ENCODE results near the gene GDPGP1. TPM values are rescaled to one million over a fixed set of nuclear protein-coding genes. Genes with fewer than 3 reads are reported as not detected.
"Not testable (repeated sequence)": the region's sequence is repeated elsewhere in the genome, so short reads cannot be mapped to it uniquely, and the experiment has no call there.

The GDPGP1 gene, protein sequence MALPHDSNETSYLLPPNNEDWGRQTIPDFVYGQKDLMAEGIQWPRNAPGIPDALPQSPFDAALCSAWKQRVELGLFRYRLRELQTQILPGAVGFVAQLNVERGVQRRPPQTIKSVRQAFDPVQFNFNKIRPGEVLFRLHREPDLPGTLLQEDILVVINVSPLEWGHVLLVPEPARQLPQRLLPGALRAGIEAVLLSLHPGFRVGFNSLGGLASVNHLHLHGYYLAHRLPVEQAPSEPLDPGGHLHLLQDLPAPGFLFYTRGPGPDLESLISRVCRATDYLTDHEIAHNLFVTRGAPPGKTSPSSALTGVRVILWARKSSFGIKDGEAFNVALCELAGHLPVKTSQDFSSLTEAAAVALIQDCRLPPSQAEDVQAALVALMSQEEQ
- 1 to 10 TPM; 4.9 to 8.6 (median 6.6) TPM for polyA plus RNA-seq
- long read RNA-seq, donor 1: 0 reads
- long read RNA-seq, donor 2, partial matches to known transcripts: 0 of 2 reads
- long read RNA-seq, donor 2, other reads (novel, unspliced or antisense): 0 of 2 reads
- long read RNA-seq, donor 3, partial matches to known transcripts: 0 of 1 reads
- long read RNA-seq, donor 3, other reads (novel, unspliced or antisense): 0 of 1 reads
- long read RNA-seq, donor 4: 0 reads
- long read RNA-seq, donor 5: 0 reads
- long read RNA-seq, donor 6, partial matches to known transcripts: 0 of 1 reads
- long read RNA-seq, donor 6, other reads (novel, unspliced or antisense): 0 of 1 reads
- long read RNA-seq, donor 7, partial matches to known transcripts: 0 of 2 reads
- long read RNA-seq, donor 7, other reads (novel, unspliced or antisense): 0 of 2 reads
- long read RNA-seq, donor 8: 0 reads
- long read RNA-seq, donor 9, partial matches to known transcripts: 0 of 1 reads
- long read RNA-seq, donor 9, other reads (novel, unspliced or antisense): 0 of 1 reads
- long read RNA-seq, donor 10, partial matches to known transcripts: 0 of 1 reads
- long read RNA-seq, donor 10, other reads (novel, unspliced or antisense): 0 of 1 reads

GRCh38 chr15:90234096-90234988, at the start of gene GDPGP1:
Gene GDPGP1, plus strand, starts transcription at chr15:90234209. Its CDS starts 6,700 bp downstream, at chr15:90240909.
- H3K27ac ChIP-seq (ENCODE audit: low read depth in 1 of 3, low read length in 2 of 3): peak within 1 kb of the TSS; percentile 94 to 99 (median 95)
- DNase-seq: peak; percentile 66 to 99
- H3K36me3 ChIP-seq (ENCODE audit: control insufficient read depth in 3 of 3, insufficient read depth in 2 of 3, low read depth in 1 of 3, low read length in 3 of 3): peaks cover 6 to 47% (median 7%) of the 10 kb centered on the region in 3 donors
- peak within 1 kb of the TSS; percentile 82 to 93 (median 90) for H3K4me3 ChIP-seq (ENCODE audit: low read depth in 1 of 3, low read length in 3 of 3)
- 1 to 5% (median 2%) methylated on average over 39 to 49 of the region's 49 CpGs for WGBS, 3 donors
- no peak for FAIRE-seq
- H3K9me3 ChIP-seq (ENCODE audit: control insufficient read depth in 2 of 2, insufficient read depth in 1 of 2, low read depth in 1 of 2, low read length in 1 of 2): no peaks in the 10 kb centered on the region
- no peaks in the 10 kb centered on the region for H3K27me3 ChIP-seq (ENCODE audit: control insufficient read depth in 3 of 3, insufficient read depth in 3 of 3, low read length in 3 of 3)
- peaks cover 2 to 37% (median 4%) of the 10 kb centered on the region in 3 donors for H3K4me1 ChIP-seq (ENCODE audit: control insufficient read depth in 3 of 3, insufficient read depth in 2 of 3, low read depth in 1 of 3, low read length in 2 of 3)

DNA sequence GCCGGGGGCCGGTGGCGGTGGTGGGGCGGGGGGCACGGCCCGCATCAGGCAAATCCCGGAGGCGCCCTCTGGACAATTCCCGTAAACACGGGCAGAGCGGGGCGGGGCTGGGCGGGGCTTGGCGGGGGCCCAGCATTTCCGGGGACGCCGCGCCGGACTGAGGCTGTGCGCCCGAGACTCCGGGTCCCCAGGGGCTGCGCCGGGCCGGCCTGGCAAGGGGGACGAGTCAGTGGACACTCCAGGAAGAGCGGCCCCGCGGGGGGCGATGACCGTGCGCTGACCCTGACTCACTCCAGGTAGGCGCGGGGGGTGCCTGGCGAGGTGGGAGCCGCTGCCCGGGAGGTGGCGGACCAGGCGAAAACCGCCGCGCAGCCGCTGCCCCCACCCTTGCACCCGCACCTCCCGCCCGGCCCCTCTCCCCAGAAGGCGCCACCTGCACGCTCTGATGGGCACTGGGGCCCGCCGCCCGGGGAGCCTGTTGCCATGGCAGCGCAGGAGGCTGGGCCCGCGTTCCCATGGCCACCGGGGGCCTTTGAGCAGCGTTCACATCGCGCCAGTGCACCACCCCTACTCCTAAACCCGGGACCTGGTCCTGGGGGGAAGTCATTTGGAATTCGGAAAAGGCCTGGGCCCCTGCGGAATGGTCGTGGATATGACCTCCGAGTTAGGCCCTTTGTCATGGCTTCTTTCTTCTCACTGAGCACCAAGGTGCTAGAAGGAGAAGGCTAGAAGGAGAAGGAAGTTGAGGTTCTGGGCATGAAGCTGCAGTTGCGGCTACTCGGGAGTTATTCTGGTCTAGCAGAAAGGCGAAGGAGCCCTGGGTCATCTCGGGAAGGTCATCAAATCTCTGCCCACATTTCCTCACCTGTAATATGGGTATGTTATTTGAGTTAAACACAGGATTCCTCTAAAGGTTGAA, 49.0 kb upstream of the GDPGP1 start:
- peaks cover 0 to 10% (median 0%) of the 10 kb centered on the region in 3 donors for H3K36me3 ChIP-seq (ENCODE audit: control insufficient read depth in 3 of 3, insufficient read depth in 2 of 3, low read depth in 1 of 3, low read length in 3 of 3)
- peak overlapping the region; percentile 88 to 100 (median 97) for H3K27ac ChIP-seq (ENCODE audit: low read depth in 1 of 3, low read length in 2 of 3)
- peak; percentile 76 to 91 for DNase-seq
- FAIRE-seq: no peak
- WGBS, 3 donors: 1 to 4% (median 4%) methylated on average over 37 to 67 of the region's 67 CpGs
- peak overlapping the region; percentile 49 to 97 (median 95) for H3K4me3 ChIP-seq (ENCODE audit: low read depth in 1 of 3, low read length in 3 of 3)
- H3K4me1 ChIP-seq (ENCODE audit: control insufficient read depth in 3 of 3, insufficient read depth in 2 of 3, low read depth in 1 of 3, low read length in 2 of 3): peaks cover 0 to 24% (median 9%) of the 10 kb centered on the region in 3 donors
- H3K27me3 ChIP-seq (ENCODE audit: control insufficient read depth in 3 of 3, insufficient read depth in 3 of 3, low read length in 3 of 3): no peaks in the 10 kb centered on the region
- no peaks in the 10 kb centered on the region for H3K9me3 ChIP-seq (ENCODE audit: control insufficient read depth in 2 of 2, insufficient read depth in 1 of 2, low read depth in 1 of 2, low read length in 1 of 2)

DNA sequence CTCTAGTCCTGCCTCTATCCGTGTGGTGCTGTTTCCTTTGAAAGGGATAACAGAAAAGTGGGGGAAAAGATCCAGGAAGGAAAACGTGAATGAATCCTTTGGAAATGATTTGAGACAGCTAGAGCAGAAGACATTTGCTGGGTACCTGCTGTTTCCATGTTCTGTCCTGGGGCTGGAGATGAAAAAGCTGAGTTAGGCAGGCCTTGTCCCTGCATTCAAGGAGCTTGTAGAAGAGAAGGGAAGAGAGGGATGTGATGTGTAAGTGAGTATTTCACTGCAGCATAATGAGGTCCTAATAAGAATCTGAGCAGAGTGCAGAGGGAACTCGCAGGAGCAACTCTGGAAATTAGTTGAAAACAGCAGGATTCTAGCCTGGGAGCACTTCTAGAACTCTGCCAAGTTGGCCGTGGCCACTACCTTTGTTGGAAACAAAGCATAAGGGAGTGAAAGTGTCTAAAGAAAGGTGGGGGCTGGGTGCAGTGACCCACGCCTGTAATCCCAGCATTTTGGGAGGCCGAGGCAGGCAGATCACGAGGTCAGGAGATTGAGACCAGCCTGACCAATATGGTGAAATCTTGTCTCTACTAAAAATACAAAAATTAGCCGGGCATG, 46.6 kb upstream of the GDPGP1 start:
- peak overlapping the region in 1 of 3 donors; percentile 19 for H3K4me3 ChIP-seq (ENCODE audit: low read depth in 1 of 3, low read length in 3 of 3)
- 71 to 86% (median 79%) methylated on average over 7 to 8 of the region's 8 CpGs for WGBS, 3 donors
- FAIRE-seq (no peak), DNase-seq (no peak)
- H3K4me1 ChIP-seq (ENCODE audit: control insufficient read depth in 3 of 3, insufficient read depth in 2 of 3, low read depth in 1 of 3, low read length in 2 of 3): peaks cover 5 to 48% (median 15%) of the 10 kb centered on the region in 3 donors
- peak overlapping the region in 1 of 3 donors; percentile 64 for H3K27ac ChIP-seq (ENCODE audit: low read depth in 1 of 3, low read length in 2 of 3)
- H3K9me3 ChIP-seq (ENCODE audit: control insufficient read depth in 2 of 2, insufficient read depth in 1 of 2, low read depth in 1 of 2, low read length in 1 of 2): no peaks in the 10 kb centered on the region
- no peaks in the 10 kb centered on the region for H3K27me3 ChIP-seq (ENCODE audit: control insufficient read depth in 3 of 3, insufficient read depth in 3 of 3, low read length in 3 of 3)
- peaks cover 0 to 17% (median 0%) of the 10 kb centered on the region in 3 donors for H3K36me3 ChIP-seq (ENCODE audit: control insufficient read depth in 3 of 3, insufficient read depth in 2 of 3, low read depth in 1 of 3, low read length in 3 of 3)

- not testable (repeated sequence) for H3K27me3 ChIP-seq (ENCODE audit: control insufficient read depth in 3 of 3, insufficient read depth in 3 of 3, low read length in 3 of 3); H3K9me3 ChIP-seq (ENCODE audit: control insufficient read depth in 2 of 2, insufficient read depth in 1 of 2, low read depth in 1 of 2, low read length in 1 of 2); DNase-seq; H3K4me3 ChIP-seq (ENCODE audit: low read depth in 1 of 3, low read length in 3 of 3); H3K27ac ChIP-seq (ENCODE audit: low read depth in 1 of 3, low read length in 2 of 3); FAIRE-seq
- 94 to 96% (median 95%) methylated on average over 7 of the region's 7 CpGs for WGBS, 3 donors
- H3K4me1 ChIP-seq (ENCODE audit: control insufficient read depth in 3 of 3, insufficient read depth in 2 of 3, low read depth in 1 of 3, low read length in 2 of 3): peaks cover 5 to 54% (median 17%) of the 10 kb centered on the region in 3 donors
- H3K36me3 ChIP-seq (ENCODE audit: control insufficient read depth in 3 of 3, insufficient read depth in 2 of 3, low read depth in 1 of 3, low read length in 3 of 3): peaks cover 0 to 17% (median 0%) of the 10 kb centered on the region in 3 donors
These were observed 45.9 kb upstream of the GDPGP1 start for GRCh38 chr15:90188065-90188464.

GRCh38 chr15:90188914-90189748, 44.9 kb upstream of the GDPGP1 start:
- Histone ChIP-seq H3K27ac (ENCODE audit: low read depth in 1 of 3, low read length in 2 of 3) (peak overlapping the region in 2 of 3 donors; percentile 90 to 93), H3K9me3 (ENCODE audit: control insufficient read depth in 2 of 2, insufficient read depth in 1 of 2, low read depth in 1 of 2, low read length in 1 of 2) (no peaks in the 10 kb centered on the region), H3K4me1 (ENCODE audit: control insufficient read depth in 3 of 3, insufficient read depth in 2 of 3, low read depth in 1 of 3, low read length in 2 of 3) (peaks cover 10 to 54% (median 19%) of the 10 kb centered on the region in 3 donors), H3K4me3 (ENCODE audit: low read depth in 1 of 3, low read length in 3 of 3) (no peak overlapping the region), H3K36me3 (ENCODE audit: control insufficient read depth in 3 of 3, insufficient read depth in 2 of 3, low read depth in 1 of 3, low read length in 3 of 3) (peaks cover 0 to 26% (median 0%) of the 10 kb centered on the region in 3 donors), H3K27me3 (ENCODE audit: control insufficient read depth in 3 of 3, insufficient read depth in 3 of 3, low read length in 3 of 3) (no peaks in the 10 kb centered on the region)
- 77 to 86% (median 79%) methylated on average over 8 of the region's 8 CpGs for WGBS, 3 donors
- FAIRE-seq (no peak), DNase-seq (no peak)

- H3K27me3 ChIP-seq (ENCODE audit: control insufficient read depth in 3 of 3, insufficient read depth in 3 of 3, low read length in 3 of 3): no peaks in the 10 kb centered on the region
- no peaks in the 10 kb centered on the region for H3K9me3 ChIP-seq (ENCODE audit: control insufficient read depth in 2 of 2, insufficient read depth in 1 of 2, low read depth in 1 of 2, low read length in 1 of 2)
- WGBS, 3 donors: 71 to 78% (median 76%) methylated on average over 10 of the region's 10 CpGs
- DNase-seq: no peak
- H3K36me3 ChIP-seq (ENCODE audit: control insufficient read depth in 3 of 3, insufficient read depth in 2 of 3, low read depth in 1 of 3, low read length in 3 of 3): peaks cover 0 to 27% (median 0%) of the 10 kb centered on the region in 3 donors
- no peak overlapping the region for H3K4me3 ChIP-seq (ENCODE audit: low read depth in 1 of 3, low read length in 3 of 3)
- peak overlapping the region; percentile 75 to 93 (median 90) for H3K27ac ChIP-seq (ENCODE audit: low read depth in 1 of 3, low read length in 2 of 3)
- H3K4me1 ChIP-seq (ENCODE audit: control insufficient read depth in 3 of 3, insufficient read depth in 2 of 3, low read depth in 1 of 3, low read length in 2 of 3): peaks cover 10 to 49% (median 19%) of the 10 kb centered on the region in 3 donors
- no peak for FAIRE-seq
These were observed 44.1 kb upstream of the GDPGP1 start for GRCh38 chr15:90189781-90190467.

Measured in small intestine (tissue), 16 donors.